Measurements from ENCODE around the gene ULK3.

ULK3 gene

DNA sequence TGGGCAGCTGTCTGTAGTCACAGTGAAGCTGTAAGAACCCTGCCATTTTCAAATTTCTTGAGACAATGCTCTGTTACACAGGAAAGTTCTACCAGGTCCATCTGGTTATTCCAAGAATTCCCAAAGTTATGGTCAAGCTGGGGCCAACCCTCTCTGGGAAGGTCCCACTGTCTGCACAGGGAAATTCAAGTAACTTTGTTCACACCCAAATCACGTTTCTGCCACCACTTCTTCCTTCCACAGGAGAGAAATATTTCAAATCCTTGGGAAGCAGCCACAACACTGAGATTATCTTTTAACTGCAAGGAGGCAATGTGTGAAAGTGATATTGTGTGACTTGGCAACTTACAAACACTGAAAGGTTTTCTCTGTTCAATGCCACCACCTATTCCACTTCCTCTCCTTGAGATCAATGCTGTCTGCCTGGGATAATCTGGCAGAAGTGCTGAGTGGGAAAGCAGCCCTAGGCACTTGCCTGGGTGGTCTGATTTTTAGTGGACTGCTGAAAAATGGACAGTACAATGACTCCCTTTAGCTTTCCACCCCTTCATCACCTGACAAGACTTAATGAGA is 24.6 kb upstream of the ULK3 start:
- no peak for DNase-seq (ENCODE audit: low spot score)

DNA sequence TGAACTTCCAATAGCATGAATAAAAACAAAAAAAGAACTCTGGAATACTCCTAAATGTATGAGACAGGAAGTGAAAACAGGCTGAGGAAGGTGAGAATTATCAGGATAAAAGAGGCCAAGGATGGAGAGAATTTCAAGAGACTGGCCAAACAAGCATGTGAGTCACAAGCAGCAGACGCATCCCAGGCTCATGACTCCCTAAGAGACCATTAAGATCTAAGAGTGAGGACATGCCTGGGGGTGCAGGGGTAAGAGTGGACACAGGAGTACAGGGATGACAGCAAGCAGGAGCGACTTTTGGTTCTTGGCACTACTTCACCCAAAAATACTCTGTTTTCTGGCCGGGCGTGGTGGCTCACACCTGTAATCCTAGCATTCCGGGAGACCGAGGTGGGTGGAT is 23.1 kb upstream of the ULK3 start:
- no peak for DNase-seq (ENCODE audit: low spot score)

DNA sequence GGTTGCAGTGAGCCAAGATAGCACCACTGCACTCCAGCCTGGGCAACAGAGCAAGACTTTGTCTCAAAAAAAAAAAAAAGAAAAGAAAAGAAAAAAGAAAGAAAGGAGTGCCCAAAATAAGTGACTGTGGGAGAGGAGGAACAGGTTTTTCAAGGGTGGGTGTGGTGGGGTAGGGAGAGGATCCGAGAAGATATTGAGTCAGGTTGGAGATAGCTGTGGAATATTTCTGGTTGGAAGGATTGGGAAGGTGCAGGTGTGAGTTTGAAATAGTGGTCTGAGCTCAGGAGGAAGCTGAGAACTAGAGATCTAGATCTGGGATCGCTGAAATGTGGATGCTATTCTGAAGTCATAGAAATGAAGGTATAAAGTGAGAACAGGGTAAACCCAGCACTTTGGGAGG is 22.4 kb upstream of the ULK3 start:
- DNase-seq (ENCODE audit: low spot score): no peak

DNA sequence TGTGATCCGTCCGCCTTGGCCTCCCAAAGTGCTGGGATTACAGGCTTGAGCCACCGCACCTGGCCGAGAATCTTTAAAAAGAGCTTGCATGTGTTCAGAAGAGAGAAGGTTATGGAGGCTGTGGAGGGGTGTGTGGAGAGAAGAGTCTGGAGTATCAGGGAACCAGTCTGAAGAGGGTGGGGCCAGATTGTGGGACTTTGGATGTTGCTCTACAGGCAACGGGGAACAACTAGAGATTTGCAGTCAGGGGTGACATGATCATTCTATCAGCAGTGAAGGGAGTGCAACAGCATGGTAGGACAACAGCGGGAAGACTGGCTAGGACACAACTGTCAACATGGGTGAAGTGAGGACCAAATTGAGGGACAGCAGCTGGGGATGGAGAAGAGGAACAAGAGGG is 21.3 kb upstream of the ULK3 start:
- DNase-seq (ENCODE audit: low spot score): no peak

DNA sequence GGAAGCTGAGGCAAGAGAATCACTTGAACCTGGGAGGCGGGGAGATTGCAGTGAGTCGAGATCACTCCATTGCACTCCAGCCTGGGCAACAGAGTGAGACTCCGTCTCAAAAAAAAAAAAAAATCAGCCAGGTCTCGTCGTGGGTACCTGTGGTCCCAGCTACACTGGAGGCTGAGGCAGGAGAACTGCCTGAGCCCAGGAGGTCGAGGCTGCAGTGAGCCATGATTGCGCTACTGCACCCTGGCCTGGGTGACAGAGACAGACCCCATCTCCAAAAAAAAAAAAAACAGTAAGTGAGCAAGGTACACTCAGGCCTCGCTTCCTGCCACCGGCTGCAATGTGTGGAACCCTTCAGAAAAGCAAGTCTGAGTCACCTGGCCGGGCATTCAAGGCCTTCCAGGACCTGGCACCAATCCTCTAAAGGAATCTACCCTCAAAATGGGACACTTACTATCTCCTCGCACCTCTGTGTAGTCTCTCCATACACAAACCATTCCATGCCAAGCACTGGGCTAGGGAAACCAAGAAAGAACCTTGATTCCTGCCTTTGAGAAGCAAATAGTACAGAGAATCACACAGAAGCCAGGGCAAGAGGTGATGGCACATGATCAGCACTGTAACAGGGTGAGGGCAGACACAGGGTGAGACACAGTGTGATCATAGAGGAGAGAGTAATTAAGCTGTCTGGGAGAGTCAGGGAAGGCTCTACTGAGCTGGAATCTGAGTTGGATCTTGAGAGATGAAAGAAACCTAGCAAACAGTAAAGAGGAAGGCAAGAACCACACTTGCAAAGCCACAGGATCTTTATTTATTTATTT is 20.5 kb upstream of the ULK3 start:
- DNase-seq (ENCODE audit: low spot score): no peak

DNA sequence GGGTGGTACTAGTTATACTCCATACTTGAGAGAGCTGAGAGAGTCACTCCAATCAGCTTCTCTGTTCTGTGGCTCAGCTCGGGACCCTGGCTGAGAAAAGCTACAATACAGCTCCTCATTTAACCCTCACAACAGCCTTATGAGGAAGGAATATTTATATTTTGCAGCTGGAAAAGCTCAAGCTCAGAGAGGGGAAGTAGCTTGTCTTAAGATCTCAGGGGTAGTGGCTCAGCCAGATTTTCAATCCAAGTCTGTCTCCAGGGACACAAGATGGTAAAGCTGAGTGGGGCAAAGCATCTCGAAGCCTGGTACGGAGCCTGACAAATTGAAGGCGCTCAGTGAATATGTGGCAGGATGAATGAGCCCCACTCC is 15.4 kb upstream of the ULK3 start:
- DNase-seq (ENCODE audit: low spot score): no peak

DNA sequence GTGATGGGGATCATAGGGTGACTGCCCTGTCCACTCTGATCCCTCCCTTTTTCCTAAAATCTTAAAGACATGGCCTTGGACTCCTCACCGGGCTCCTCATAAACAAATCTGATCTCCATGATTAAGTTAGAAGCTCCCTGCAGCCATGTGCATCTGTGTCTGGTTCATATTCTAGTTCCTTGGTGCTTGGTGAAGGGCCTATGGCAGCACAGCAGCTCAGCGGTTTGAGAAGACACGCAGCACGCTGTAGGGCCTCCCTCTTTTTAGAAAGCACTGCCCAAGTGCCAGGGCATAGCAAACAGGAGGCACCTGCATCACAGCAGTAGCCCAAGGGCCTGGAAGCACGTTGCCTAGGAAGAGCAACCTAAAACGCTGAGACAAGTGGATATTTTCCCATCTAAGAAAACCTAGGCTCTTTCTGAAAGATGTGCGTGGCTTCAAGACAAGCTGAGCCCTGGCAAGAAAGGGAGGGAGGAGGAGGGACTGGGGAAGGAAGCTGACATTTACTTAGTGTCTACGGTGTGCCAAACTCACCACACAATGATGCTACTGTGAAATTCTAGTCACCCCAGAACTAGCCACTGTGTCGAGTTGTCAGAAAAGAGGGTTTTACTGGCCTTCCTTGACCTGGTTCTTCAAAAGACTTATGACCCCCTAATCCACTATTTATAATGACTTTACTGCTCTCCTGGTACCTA is 14.9 kb upstream of the ULK3 start:
- no peak for DNase-seq (ENCODE audit: low spot score)

DNA sequence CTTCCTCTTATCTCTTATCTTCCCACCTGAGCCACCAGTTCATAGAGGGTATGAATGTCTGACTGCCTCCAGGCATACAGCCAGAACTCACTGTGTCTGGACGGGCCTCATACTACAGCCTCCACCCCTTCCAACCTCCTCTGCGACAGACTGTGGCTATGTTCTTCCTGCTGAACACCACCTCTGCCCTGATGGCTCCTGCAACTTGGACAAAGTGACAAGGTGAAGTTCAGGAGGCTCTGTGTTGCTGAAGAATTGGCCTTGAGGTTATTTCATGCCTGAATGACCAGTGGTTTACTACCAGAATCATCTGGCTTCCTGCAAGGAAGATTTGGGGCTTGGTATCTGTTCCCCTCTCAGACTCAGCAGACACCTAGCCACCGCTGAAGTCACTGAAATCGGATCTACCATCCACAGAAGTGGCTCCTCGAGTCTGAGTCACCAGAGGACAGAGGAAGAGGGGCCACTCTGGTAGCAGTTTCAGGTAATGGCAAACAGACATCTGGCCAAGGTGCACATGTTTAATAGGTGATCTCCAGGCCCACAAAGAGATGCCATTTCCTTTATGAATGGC is 14.2 kb upstream of the ULK3 start:
- DNase-seq (ENCODE audit: low spot score): no peak

DNA sequence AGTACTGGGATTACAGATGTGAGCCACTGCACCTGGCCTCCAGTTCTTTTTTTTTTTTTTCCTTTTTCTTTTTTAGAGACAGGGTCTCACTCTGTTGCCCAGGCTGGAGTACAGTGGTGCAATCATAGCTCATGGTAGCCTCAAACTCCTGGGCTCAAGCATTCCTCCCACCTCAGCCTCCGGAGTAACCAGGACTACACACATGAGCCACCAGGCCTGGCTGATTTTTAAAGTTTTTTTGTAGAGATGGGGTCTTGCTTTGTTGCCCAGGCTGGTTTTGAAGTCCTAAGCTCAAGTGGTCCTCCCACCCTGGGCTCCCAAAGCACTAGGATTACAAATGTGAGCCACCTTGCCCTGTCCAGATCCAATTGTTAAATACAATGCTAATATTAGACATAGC is 13.6 kb upstream of the ULK3 start:
- DNase-seq (ENCODE audit: low spot score): no peak

DNA sequence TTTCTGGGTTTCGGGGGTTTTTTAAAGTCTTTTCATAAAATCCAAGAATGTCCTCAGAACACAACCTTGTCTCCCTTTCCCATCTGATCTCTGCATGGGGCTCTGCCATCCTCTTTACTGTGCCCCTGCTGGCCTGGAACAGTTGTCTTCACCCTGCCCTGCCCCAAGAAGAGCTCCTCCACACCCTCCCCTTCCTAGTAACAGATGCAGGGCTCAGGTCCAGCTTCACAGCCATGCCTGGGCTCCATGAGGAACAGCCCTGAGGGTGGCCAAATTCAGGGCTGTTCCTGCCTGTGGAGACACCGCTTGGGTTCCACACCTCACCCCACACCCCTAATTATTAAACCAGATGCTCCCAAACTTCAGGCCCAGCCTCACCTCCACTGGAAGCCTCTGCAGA is 12.9 kb upstream of the ULK3 start:
- no peak for DNase-seq (ENCODE audit: low spot score)

DNA sequence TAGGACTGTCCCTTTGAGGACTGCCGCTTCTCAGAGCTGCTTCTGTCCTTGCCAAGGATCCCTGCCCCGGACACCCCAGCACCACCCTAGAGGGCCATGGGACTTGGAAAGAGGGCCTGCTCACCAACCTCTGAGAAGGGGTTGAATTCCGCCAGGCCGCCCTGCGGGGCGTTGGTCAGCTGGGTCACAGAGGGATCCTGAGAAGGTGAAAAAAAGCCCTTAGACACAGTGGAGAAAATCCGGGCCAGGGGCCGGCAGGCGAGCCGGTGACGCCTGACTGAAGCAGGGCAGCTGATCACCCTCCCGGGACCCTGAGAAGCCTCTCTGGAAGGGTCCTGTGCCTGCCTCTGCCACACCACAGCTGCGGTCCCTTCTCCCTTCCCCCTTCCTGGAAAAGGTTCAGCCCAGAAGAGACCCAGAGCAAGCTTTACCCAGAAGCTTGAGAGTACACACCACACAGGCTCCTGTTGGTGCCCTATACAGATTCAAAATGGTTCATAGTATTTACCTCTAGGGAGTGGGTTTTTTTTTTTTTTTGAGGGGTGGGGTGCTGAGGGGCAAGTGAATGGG is 11.6 kb upstream of the ULK3 start:
- DNase-seq (ENCODE audit: low spot score): no peak

DNA sequence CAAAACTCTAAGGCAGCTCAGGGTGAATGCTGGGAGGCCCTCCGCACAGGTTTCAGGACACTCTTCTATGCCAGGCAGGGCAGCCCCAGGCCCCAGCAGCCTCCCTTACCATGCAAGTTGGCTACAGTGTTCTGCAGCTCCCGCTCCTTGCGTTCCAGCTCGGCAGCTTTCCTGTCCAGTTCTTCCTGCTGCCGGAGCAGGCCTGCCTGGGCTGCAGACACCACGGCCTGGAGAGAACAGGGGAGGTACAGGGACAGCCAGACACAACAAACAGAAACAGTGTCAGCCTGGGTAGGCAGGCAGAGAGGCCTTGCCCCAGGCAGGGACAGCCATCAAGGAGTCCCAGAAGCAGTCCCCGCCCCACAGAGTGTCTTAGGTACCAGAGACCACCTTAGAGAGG is 9.0 kb upstream of the ULK3 start:
- DNase-seq (ENCODE audit: low spot score): no peak

DNA sequence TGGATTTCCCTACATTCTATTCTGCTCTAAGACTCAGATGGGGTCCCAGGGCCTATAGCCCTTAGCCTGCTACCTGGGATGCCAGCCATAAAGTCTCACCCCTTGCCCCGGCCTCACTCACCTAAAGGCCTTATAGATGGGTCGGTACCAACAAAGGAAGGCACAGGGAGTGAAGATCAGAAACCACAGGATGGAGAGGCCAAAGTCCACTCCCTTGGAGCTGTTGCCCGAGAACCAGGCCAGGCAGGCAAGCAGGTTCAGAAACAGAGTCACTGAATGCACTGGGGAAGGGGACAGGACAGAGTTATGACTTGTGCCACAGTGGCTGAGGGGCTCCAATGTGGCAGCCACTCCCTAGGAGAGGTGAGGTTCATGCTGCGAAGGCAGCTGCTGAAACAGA is 7.4 kb upstream of the ULK3 start:
- no peak for DNase-seq (ENCODE audit: low spot score)

DNA sequence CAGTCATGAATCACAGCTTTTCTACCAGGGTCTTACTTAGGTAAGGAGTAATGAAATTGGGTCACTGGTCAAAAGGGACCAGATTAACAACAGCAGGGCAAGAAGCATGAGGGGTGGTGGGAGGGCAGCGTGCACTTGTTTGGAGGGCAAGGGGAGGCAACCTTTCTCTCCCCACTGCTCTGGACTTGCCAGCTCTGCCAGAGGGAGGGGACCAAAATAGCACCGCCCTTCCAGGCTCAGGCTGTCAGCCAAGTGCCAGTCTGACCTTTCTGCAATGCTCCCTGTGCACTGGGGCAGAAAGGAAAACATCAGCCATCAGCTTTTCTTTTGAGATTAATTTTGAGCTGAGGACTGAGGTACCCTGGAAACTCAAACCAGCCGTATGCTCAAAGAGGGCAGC is 4.5 kb upstream of the ULK3 start:
- no peak for DNase-seq (ENCODE audit: low spot score)

DNA sequence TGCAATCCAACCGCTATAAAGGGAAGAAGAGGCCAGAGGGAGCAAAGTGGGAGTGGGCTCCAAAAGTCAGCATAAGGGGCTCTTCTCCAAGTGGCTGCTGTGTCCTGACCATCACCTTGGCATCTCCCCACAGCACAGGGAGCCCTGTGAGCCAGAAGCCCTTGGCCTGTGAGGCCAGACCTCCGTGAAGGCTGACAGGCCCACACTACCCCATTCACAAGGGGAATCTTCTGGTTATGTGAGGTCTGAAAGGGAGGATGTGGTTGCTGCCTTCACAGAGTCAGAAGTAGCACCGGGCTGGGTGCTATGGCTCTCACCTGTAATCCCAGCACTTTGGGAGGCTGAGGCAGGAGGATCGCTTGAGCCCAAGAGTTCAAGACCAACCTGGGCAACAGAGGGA is 2.6 kb upstream of the ULK3 start:
- DNase-seq (ENCODE audit: low spot score): peak; percentile 35

DNA sequence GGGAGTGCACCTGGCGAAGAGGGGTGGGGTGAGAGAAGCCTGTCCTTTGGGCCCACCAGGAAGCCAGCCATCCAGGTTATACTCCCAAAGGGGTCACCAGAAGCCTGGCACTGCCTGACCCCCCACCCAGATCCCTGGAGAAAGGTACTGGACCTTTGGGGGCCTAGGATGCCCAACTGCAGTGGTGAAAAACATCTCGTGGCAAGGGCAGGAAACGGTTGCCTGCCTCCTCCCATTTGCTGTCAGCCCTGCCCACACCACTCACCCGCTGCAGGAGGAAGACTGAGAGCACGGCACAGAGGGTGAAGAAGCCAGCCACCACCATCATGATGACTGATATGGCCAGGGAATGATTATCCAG is 2.2 kb upstream of the ULK3 start:
- peak; percentile 74 for DNase-seq (ENCODE audit: low spot score)

DNA sequence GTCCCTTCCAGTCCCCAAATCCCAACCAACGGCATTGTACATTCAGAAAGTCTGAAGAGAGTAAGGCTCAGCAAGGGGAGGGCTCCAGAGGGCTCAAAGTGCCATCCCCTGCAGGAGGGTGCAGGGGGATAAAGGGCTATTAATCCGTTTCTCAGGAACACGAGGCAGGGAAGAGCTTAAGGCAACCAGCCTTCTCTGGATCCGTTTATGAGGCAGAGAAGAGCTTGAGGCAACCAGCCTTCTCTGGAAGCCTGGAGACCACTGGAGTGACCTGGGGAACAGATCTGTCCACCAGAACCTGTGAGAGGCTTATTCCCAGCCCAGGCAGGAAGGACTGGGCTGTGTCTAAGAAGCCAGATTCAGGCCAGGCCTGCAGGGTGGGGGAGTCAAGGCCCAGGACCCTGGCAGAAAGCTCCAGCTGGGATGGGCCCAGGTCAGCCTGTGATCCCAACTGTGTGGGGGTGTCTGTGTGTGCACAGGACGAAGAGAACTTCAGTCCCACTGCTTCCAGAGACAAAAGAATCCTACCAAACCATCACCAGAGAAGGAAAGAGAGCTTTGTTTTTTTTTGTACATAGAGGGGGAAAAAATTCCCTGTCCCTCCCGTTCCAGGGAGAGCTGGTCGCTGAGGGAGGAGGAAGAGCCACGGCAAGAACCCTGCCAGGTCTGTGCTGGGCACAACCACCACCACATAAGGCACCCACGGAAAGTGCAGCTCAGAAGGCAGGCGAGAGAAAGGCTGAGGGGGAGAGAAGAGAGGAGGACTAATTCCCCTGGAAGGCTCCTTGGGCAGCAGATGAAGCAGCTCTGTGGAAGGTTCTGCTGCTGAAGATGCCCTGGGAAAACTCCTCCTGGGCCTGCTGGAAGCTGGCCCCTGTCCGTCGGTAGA is 1.6 kb upstream of the ULK3 start:
- no peak for DNase-seq (ENCODE audit: low spot score)

DNA sequence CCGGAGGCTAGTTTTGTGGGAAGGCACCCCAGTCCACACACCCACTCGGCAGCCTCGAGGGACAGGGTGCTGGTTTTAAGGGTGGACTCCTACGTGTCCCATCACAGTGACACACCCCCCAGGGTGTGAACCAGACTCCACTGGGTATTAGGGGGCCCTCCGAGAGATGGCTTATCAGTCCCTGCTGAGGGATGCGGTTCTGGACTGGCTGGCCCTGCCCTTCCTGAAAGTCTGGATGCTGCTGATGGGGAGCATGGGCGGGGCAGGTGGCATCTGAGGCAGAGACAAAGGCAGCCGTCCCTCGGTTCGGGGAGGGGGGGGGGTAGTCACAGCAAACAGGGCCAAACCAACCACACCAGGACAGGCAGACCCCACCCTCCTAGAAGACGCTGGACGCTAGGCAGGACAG is 939 bp upstream of the ULK3 start:
- no peak for DNase-seq (ENCODE audit: low spot score)

DNA sequence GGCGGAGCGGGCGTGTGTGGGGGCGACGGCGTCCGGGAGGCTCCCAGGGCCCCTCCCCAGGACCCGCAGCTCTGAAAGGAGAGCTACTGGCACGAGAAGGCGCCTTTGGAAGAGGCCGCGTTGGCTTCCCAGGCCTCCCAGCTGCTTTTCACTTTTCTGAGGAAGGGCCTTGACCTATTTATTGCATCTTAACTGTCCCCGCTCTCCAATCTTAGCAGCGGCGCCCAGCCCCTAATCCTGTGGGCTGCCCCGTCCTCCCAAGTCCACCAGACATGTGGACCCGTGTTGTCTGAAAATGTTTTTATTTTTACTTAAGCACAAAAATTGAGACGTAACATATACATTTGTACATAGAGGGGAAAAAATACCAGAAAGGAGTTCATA is 481 bp upstream of the ULK3 start:
- no peak for DNase-seq (ENCODE audit: low spot score)

DNA sequence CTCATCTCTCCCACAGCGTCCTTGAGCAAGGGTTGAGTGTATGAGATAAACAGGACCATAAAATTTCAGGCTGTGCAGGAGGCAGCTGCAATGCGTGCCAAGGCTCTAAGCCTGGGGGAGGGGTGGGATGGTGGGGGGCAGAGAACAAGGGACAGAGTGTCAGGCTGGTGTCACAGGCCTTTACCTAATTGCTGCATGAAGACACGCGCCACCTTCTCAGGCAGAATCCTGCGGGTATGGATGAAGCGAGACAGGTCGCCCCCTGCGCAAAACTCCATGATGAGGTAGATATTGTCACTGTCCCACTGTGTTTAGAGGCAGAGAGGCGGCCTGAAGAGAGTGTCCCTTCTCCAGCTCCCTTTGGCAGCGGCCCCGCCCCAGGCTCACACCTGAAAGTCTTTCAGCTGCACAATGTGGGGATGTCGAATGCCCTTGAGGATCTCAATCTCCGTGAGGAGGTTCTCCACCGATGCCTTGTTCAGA is 1.0 kb downstream of the ULK3 start:
- DNase-seq (ENCODE audit: low spot score): no peak

DNA sequence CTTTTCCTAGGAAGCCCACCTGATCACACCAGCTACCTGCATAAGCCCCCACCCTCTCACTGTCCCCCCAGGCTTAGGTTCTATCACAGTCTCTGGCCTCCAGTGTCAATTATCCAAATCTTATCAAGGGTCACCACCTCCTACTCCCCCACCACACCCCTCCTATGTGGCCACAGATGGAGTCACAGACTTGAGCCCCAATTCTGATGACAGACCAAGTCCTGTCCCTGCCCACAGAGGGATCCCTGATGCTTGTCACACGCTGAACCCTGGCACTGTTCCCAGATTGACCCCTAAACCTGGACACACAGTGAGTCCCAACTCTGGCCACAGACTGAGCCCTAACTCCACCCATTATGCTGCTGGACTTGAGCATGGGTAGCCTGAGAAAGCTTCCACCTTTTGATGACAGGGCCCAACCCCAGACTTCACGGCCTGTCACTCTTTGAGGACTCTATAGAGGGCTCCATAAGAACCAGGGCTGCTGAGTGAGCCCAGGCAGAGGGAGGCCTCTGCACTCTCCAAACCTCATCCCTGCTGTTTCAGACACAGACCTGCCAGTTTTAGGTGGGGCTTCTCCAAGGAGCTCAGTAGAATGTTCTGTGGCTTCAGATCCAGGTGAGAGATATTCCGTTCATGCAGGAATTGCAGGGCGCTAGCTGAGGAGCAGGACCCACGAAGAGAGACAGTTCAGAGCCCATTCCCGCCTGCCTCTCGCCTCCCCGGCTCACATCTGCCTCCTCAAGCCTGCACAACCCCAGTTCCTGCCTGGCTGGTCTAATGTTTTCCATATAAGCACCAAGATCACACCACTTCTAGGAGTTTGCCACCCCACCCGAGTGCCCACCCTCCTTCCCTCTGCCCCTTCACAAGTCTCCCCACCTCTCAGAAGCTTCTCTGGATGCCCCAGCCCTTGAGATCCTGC is 1.8 kb downstream of the ULK3 start:
- no peak for DNase-seq (ENCODE audit: low spot score)

All from CD4-positive, alpha-beta T cell treated with Interleukin-6 at 100 ng/mL for 8 hours (primary cell).